HG03575 (cell line): ENCODE measurements around the gene BMPR2.
"Not testable (repeated sequence)": the region's sequence is repeated elsewhere in the genome, so short reads cannot be mapped to it uniquely, and the experiment has no call there.

Source experiments
- ATAC-seq: cut with Tn5 transposase; IDR thresholded peaks from one replicate; pipeline ENCODE4 v1.9.1; 2021; ENCODE audit not compliant: unreplicated experiment, insufficient number of reproducible peaks, low FRiP score; ENCODE audit errors: extremely low read depth

Gene BMPR2

GRCh38 chr2:202575194-202575593 is 199.1 kb downstream of the BMPR2 start:
- not testable (repeated sequence) for ATAC-seq

GRCh38 chr2:202577250-202578183 is 201.4 kb downstream of the BMPR2 start:
- ATAC-seq = no peak

- ATAC-seq = not testable (repeated sequence)
These were observed 206.7 kb downstream of the BMPR2 start for GRCh38 chr2:202582846-202583245.

- no peak for ATAC-seq
These were observed 207.6 kb downstream of the BMPR2 start for GRCh38 chr2:202583709-202584219.

GRCh38 chr2:202588647-202589581 is 212.8 kb downstream of the BMPR2 start:
- no peak for ATAC-seq

- ATAC-seq = no peak
These were observed 213.4 kb downstream of the BMPR2 start for GRCh38 chr2:202589582-202589949.

GRCh38 chr2:202592566-202592965 is 216.4 kb downstream of the BMPR2 start:
- ATAC-seq = no peak

- ATAC-seq = no peak
These were observed 223.0 kb downstream of the BMPR2 start for GRCh38 chr2:202599105-202599504.

GRCh38 chr2:202599911-202600310 is 223.8 kb downstream of the BMPR2 start:
- ATAC-seq = no peak

- ATAC-seq = no peak
These were observed 228.6 kb downstream of the BMPR2 start for GRCh38 chr2:202604699-202605098.

GRCh38 chr2:202605174-202605573 is 229.0 kb downstream of the BMPR2 start:
- no peak for ATAC-seq

- no peak for ATAC-seq
These were observed 232.2 kb downstream of the BMPR2 start for GRCh38 chr2:202608142-202608852.

- ATAC-seq = peak; percentile 95
These were observed 233.4 kb downstream of the BMPR2 start for GRCh38 chr2:202609381-202610145.

GRCh38 chr2:202610380-202610779 is 234.3 kb downstream of the BMPR2 start:
- ATAC-seq = no peak

- ATAC-seq = no peak
These were observed 236.0 kb downstream of the BMPR2 start for GRCh38 chr2:202612145-202612544.

- no peak for ATAC-seq
These were observed 237.4 kb downstream of the BMPR2 start for GRCh38 chr2:202613479-202613878.
